ENCODE measurements around the gene CACNA2D1.

DNA sequence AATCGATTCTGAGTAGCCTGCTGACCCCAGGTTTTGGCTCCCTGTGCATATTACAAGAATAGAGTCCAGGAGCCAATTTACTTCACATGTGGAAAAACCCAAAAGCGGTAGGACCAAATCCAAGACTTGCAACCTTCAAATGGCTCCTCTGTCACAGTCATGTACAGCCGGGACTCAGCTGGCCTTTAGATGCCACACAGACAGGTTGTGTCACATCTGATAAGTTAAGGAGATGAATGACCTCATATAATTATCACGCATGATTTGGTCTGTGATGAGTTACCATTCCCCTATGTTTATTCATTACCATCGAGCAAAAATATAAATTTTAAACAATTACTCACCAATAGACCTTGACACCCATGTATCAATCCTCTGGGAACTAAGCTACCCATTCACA is 14.2 kb downstream of the CACNA2D1 start:
- TF ChIP-seq EZH2 (IDR thresholded peaks at IDR 0.05) = no peak
- TF ChIP-seq, protein P1, sequence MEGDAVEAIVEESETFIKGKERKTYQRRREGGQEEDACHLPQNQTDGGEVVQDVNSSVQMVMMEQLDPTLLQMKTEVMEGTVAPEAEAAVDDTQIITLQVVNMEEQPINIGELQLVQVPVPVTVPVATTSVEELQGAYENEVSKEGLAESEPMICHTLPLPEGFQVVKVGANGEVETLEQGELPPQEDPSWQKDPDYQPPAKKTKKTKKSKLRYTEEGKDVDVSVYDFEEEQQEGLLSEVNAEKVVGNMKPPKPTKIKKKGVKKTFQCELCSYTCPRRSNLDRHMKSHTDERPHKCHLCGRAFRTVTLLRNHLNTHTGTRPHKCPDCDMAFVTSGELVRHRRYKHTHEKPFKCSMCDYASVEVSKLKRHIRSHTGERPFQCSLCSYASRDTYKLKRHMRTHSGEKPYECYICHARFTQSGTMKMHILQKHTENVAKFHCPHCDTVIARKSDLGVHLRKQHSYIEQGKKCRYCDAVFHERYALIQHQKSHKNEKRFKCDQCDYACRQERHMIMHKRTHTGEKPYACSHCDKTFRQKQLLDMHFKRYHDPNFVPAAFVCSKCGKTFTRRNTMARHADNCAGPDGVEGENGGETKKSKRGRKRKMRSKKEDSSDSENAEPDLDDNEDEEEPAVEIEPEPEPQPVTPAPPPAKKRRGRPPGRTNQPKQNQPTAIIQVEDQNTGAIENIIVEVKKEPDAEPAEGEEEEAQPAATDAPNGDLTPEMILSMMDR (IDR thresholded peaks at IDR 0.05) = no peak
- no peak for TF ChIP-seq EZH2phosphoT487 (IDR thresholded peaks at IDR 0.05)

Measured in neural progenitor cell (in vitro differentiated cells).